Measurements from ENCODE around the gene POMGNT2. TPM values are rescaled to one million over a fixed set of nuclear protein-coding genes. Genes with fewer than 3 reads are reported as not detected.

Gene POMGNT2
- total RNA-seq, 1 donor, result 9.3 TPM

- no peak overlapping the region for H3K4me3 ChIP-seq (ENCODE audit: low read depth, low read length)
- TF ChIP-seq CTCF (IDR thresholded peaks at IDR 0.05; ENCODE audit: insufficient read depth, low read length), result no peak
- DNase-seq (ENCODE audit: low read depth), result no peak
These were observed 10.5 kb downstream of the POMGNT2 start for GRCh38 chr3:43095370-43095769.

DNA sequence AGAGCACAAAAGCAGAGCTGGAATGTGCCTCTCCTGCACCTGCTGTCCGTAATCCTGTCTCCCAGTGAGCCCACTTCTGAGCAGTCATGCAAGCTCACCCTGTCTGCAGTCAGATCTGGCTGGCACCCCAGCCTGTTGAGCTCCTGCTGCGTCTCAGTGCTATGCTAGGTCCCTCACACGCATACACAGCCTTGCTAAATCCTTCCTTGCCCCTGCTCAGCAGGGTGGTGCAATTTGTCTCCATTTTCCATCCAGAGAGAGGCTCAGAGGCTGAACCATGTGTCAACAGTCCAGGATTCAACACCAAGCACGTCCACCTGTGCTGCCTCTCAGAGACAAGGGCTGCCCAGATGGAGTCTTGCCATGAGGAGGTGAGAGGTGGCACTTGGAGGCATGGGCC is 11.0 kb downstream of the POMGNT2 start:
- no peak for DNase-seq (ENCODE audit: low read depth)
- TF ChIP-seq CTCF (IDR thresholded peaks at IDR 0.05; ENCODE audit: insufficient read depth, low read length), result no peak
- no peak overlapping the region for H3K4me3 ChIP-seq (ENCODE audit: low read depth, low read length)

DNA sequence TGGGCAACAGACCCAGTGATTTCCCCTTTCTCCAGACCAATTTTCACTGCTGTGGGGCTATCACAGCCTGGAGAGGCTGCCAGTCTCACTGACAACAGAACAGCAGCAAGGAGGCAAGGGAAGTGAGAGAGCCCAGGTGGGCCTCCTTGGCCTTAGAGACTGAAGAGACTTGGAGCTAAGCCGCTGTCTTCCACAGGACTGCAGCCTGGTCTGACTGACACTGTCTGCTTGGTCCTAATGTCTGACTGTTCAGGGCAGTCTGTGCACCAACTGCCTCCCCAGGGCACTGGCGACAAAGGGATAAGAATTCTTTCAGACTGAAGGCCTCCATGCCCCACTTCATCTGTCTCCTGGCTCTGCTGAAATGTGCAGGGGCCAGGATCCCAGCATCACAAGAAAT is 11.5 kb downstream of the POMGNT2 start:
- no peak for TF ChIP-seq CTCF (IDR thresholded peaks at IDR 0.05; ENCODE audit: insufficient read depth, low read length)

DNA sequence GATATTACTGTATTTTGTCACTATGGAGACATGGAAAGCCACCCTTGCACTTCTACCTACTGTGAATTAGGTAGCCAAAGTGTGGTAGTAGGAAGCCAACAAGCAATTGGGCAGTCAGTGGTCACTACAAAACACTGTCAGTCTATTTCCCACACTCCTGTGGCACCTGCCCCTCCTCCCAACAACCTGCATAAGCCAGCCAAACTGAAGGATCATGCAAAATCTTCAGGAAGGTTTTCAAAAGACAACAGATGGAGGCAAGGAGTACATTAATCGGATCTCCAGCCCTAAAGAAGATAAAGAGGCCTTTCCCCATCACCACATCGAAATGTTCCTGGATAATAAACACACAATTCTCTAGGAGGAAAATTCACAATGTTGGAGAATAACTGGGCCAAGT is 11.9 kb downstream of the POMGNT2 start:
- TF ChIP-seq CTCF (IDR thresholded peaks at IDR 0.05; ENCODE audit: insufficient read depth, low read length), result no peak
- no peak overlapping the region for H3K4me3 ChIP-seq (ENCODE audit: low read depth, low read length)
- no peak for DNase-seq (ENCODE audit: low read depth)

More for the DNA sequence above, 11.5 kb downstream of the POMGNT2 start:
- no peak for DNase-seq (ENCODE audit: low read depth)
- no peak overlapping the region for H3K4me3 ChIP-seq (ENCODE audit: low read depth, low read length)

GRCh38 chr3:43093006-43093405 is 12.9 kb downstream of the POMGNT2 start:
- no peak overlapping the region for H3K4me3 ChIP-seq (ENCODE audit: low read depth, low read length)
- DNase-seq (ENCODE audit: low read depth), result no peak
- no peak for TF ChIP-seq CTCF (IDR thresholded peaks at IDR 0.05; ENCODE audit: insufficient read depth, low read length)

- no peak for DNase-seq (ENCODE audit: low read depth)
- H3K4me3 ChIP-seq (ENCODE audit: low read depth, low read length), result no peak overlapping the region
- TF ChIP-seq CTCF (IDR thresholded peaks at IDR 0.05; ENCODE audit: insufficient read depth, low read length), result no peak
These were observed 14.4 kb downstream of the POMGNT2 start for GRCh38 chr3:43091481-43091880.

DNA sequence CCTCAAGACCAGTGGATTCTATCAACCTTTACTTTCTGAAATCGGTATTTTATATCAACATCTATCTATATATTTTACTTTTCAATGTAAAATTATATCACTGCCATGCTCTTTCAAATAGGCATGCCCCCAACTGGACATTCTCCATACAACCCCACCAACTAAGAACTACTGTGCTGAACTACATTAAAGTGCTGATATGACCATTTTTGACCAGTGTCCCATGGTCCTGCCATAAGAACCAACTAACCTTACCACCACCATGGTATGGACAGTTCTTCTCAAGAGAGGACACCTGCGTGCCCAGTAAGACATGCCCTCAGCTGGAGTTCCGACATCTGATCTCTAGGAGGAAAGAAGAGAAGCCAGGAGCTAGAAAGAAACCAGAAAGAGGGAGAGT is 15.6 kb downstream of the POMGNT2 start:
- H3K4me3 ChIP-seq (ENCODE audit: low read depth, low read length), result no peak overlapping the region
- DNase-seq (ENCODE audit: low read depth), result no peak
- no peak for TF ChIP-seq CTCF (IDR thresholded peaks at IDR 0.05; ENCODE audit: insufficient read depth, low read length)

Measured in fibroblast of the aortic adventitia (primary cell).